Measurements from ENCODE around the gene ZMIZ2. TPM values are rescaled to one million over a fixed set of nuclear protein-coding genes. Genes with fewer than 3 reads are reported as not detected.

ZMIZ2 gene
- total and polyA plus RNA-seq, 8 donors, result 54.0 to 96.1 (median 65.8) TPM

DNA sequence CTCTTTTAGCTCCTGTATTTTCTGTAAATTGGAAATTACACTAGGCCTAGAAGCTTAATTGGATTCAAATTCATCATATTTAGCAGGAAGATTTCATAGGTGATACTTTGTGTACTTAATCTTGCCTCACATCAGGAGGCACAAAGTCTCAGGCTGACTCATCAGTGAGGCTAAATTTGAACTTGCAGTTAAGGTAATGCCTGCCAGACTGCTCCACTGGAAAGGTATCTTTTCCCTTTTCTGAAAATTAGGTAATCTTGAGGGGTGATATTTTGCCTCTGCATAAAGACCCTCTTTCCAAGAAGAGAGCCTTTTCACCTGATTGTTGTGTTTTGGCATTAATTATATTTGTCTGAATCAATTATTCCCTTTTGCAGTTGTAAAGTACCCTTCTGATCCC, 62.4 kb downstream of the ZMIZ2 start:
- DNase-seq (no peak), ATAC-seq (no peak)
- Histone ChIP-seq H3K27ac (no peak overlapping the region), H3K27me3 (no peaks in the 10 kb centered on the region), H3K36me3 (no peaks in the 10 kb centered on the region), H3K4me3 (no peak overlapping the region), H3K9me3 (no peaks in the 10 kb centered on the region), H3K4me1 (no peaks in the 10 kb centered on the region)
- intact Hi-C loops (cut with DNase I), result no loop called here
- TF ChIP-seq, protein P1, sequence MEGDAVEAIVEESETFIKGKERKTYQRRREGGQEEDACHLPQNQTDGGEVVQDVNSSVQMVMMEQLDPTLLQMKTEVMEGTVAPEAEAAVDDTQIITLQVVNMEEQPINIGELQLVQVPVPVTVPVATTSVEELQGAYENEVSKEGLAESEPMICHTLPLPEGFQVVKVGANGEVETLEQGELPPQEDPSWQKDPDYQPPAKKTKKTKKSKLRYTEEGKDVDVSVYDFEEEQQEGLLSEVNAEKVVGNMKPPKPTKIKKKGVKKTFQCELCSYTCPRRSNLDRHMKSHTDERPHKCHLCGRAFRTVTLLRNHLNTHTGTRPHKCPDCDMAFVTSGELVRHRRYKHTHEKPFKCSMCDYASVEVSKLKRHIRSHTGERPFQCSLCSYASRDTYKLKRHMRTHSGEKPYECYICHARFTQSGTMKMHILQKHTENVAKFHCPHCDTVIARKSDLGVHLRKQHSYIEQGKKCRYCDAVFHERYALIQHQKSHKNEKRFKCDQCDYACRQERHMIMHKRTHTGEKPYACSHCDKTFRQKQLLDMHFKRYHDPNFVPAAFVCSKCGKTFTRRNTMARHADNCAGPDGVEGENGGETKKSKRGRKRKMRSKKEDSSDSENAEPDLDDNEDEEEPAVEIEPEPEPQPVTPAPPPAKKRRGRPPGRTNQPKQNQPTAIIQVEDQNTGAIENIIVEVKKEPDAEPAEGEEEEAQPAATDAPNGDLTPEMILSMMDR (IDR thresholded peaks at IDR 0.05), result no peak

DNA sequence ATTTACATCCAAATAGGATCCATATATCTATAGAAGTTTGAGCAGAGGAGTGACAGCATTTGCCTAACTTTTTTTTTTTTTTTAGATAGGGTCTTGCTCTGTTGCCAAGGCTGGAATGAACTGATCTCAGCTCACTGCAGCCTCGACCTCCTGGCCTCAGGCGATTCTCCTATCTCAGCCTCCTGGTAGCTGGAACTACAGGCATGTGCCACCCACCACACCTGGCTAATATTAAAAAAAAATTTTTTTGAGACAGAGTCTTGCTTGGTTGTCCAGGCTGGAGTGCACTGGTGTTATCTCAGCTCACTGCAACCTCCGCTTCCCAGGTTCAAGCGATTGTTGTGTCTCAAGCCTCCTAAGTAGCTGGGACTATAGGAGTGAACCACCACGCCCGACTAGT, 62.9 kb downstream of the ZMIZ2 start:
- intact Hi-C loops (cut with DNase I), result no loop called here
- H3K27ac ChIP-seq, result no peak overlapping the region
- TF ChIP-seq, protein P1 (IDR thresholded peaks at IDR 0.05), result no peak
- no peaks in the 10 kb centered on the region for H3K36me3 ChIP-seq
- ATAC-seq, result no peak
- H3K4me3 ChIP-seq, result no peak overlapping the region
- H3K27me3 ChIP-seq, result no peaks in the 10 kb centered on the region
- no peaks in the 10 kb centered on the region for H3K9me3 ChIP-seq
- H3K4me1 ChIP-seq, result no peaks in the 10 kb centered on the region
- no peak for DNase-seq

DNA sequence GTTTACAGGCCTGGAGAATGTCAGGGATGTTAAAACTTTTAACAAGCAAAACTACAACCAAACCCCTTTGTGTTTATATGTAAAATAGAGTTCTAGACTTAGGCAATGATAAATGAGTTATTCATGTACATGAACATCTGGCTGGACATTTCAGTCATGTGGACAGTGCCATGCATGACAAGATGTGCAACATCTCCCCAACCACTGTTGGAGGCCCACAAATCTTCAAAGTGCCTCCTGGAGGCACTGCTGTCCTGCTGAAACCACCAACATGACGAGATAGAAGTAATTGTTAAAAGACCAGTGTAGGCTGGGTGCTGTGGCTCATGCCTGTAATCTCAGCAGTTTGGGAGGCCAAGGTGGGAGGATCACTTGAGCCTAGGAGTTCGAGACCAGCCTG, 66.3 kb downstream of the ZMIZ2 start:
- TF ChIP-seq, protein P1 (IDR thresholded peaks at IDR 0.05), result no peak

DNA sequence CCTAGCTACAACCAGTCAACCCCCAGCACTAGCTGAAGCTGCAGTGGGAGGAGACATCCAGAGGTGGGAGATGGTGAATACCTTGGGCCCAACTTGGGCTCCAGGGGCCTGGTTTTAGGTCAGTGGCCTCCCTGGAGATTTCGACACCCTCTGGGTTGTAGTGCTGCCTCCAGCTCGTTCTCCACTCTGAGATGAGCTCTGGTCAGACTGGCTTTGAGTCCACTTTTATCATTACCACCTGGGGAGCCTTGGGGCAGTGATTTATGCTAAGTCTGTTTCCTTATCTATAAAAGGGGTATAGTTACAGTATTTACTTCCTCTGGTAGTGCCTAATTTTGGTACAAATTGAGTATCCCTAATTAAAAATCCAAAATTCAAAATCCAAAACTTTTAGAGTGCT, 70.6 kb downstream of the ZMIZ2 start:
- H3K4me3 ChIP-seq, result no peak overlapping the region
- intact Hi-C loops (cut with DNase I), result no loop called here
- H3K4me1 ChIP-seq, result peaks cover 0 to 5% of the 10 kb centered on the region in 2 donors

More for the DNA sequence above, 66.3 kb downstream of the ZMIZ2 start:
- Histone ChIP-seq H3K27ac (no peak overlapping the region), H3K36me3 (no peaks in the 10 kb centered on the region), H3K4me1 (no peaks in the 10 kb centered on the region), H3K4me3 (no peak overlapping the region), H3K27me3 (no peaks in the 10 kb centered on the region), H3K9me3 (no peaks in the 10 kb centered on the region)
- intact Hi-C loops (cut with DNase I), result no loop called here
- ATAC-seq, result no peak
- DNase-seq, result no peak

More for the DNA sequence above, 70.6 kb downstream of the ZMIZ2 start:
- no peak for DNase-seq
- Histone ChIP-seq H3K36me3 (no peaks in the 10 kb centered on the region), H3K9me3 (no peaks in the 10 kb centered on the region), H3K27me3 (no peaks in the 10 kb centered on the region), H3K27ac (no peak overlapping the region)
- ATAC-seq, result no peak
- TF ChIP-seq, protein P1 (IDR thresholded peaks at IDR 0.05), result no peak

Other genes starting within 250 kb of the ZMIZ2 start
- gene NPC1L1, start 207.5 kb upstream of the ZMIZ2 start, total RNA-seq, result under 1 TPM in 1 of 2 donors, not detected in 1; 0.06 TPM
- gene NPC1L1, start 207.5 kb upstream of the ZMIZ2 start, polyA plus RNA-seq (ENCODE audit: insufficient read length in 6 of 6), result under 1 TPM; 0.28 to 0.50 (median 0.33) TPM
- gene DDX56, start 174.9 kb upstream of the ZMIZ2 start, total RNA-seq, result 10 to 100 TPM; 43.1 to 58.0 TPM
- gene DDX56, start 174.9 kb upstream of the ZMIZ2 start, polyA plus RNA-seq (ENCODE audit: insufficient read length in 6 of 6), result 10 to 100 TPM; 66.2 to 86.1 (median 75.6) TPM
- gene TMED4, start 166.6 kb upstream of the ZMIZ2 start, total RNA-seq, result 10 to 100 TPM; 69.6 to 84.7 TPM
- gene TMED4, start 166.6 kb upstream of the ZMIZ2 start, polyA plus RNA-seq (ENCODE audit: insufficient read length in 6 of 6), result 100 to 1,000 TPM in 2 of 6 donors, 10 to 100 TPM in 4; 88.7 to 102 (median 95.5) TPM
- 100 to 1,000 TPM; 159 to 184 TPM for gene OGDH, start 142.2 kb upstream of the ZMIZ2 start, total RNA-seq
- 10 to 100 TPM; 46.6 to 58.5 (median 55.4) TPM for gene OGDH, start 142.2 kb upstream of the ZMIZ2 start, polyA plus RNA-seq (ENCODE audit: insufficient read length in 6 of 6)
- gene PPIA, start 47.8 kb downstream of the ZMIZ2 start, total RNA-seq, result 1,000 to 10,000 TPM; 1,404 to 1,630 TPM
- 1,000 to 10,000 TPM; 1,038 to 1,157 (median 1,080) TPM for gene PPIA, start 47.8 kb downstream of the ZMIZ2 start, polyA plus RNA-seq (ENCODE audit: insufficient read length in 6 of 6)
- 100 to 1,000 TPM; 113 to 182 TPM for gene H2AZ2, start 99.2 kb downstream of the ZMIZ2 start, total RNA-seq
- 100 to 1,000 TPM; 226 to 286 (median 229) TPM for gene H2AZ2, start 99.2 kb downstream of the ZMIZ2 start, polyA plus RNA-seq (ENCODE audit: insufficient read length in 6 of 6)
- 10 to 100 TPM; 23.5 to 26.3 TPM for gene PURB, start 136.7 kb downstream of the ZMIZ2 start, total RNA-seq
- gene PURB, start 136.7 kb downstream of the ZMIZ2 start, polyA plus RNA-seq (ENCODE audit: insufficient read length in 6 of 6), result 10 to 100 TPM; 33.7 to 38.7 (median 36.4) TPM
- 10 to 100 TPM; 23.9 to 40.9 TPM for gene MYO1G, start 230.2 kb downstream of the ZMIZ2 start, total RNA-seq
- 1 to 10 TPM; 1.1 to 1.7 (median 1.5) TPM for gene MYO1G, start 230.2 kb downstream of the ZMIZ2 start, polyA plus RNA-seq (ENCODE audit: insufficient read length in 6 of 6)

All from left lung (tissue), 10 donors.